HG03432 (cell line): ENCODE data around the gene FLRT2.

ENCODE experiments used
- ATAC-seq: cut with Tn5 transposase; IDR thresholded peaks from one replicate; pipeline ENCODE4 v1.9.1; 2021; ENCODE audit warnings: mild to moderate bottlenecking, moderate library complexity; ENCODE audit not compliant: unreplicated experiment

FLRT2 gene

GRCh38 chr14:85529803-85530574, at the start of gene FLRT2:
Gene FLRT2, plus strand, starts transcription at chr14:85530144. Its CDS starts 91,371 bp downstream, at chr14:85621515.
- no peak for ATAC-seq

GRCh38 chr14:85481471-85481870, 48.5 kb upstream of the FLRT2 start:
- ATAC-seq, result no peak

- no peak for ATAC-seq
Measured at GRCh38 chr14:85482552-85482951, 47.4 kb upstream of the FLRT2 start.

- no peak for ATAC-seq
Measured at GRCh38 chr14:85483037-85483436, 46.9 kb upstream of the FLRT2 start.

- no peak for ATAC-seq
Measured at GRCh38 chr14:85483652-85484051, 46.3 kb upstream of the FLRT2 start.

GRCh38 chr14:85487215-85487614, 42.7 kb upstream of the FLRT2 start:
- no peak for ATAC-seq

GRCh38 chr14:85501751-85502150, 28.2 kb upstream of the FLRT2 start:
- no peak for ATAC-seq

- no peak for ATAC-seq
Measured at GRCh38 chr14:85508863-85509262, 21.1 kb upstream of the FLRT2 start.

GRCh38 chr14:85512451-85512850, 17.5 kb upstream of the FLRT2 start:
- ATAC-seq, result no peak

GRCh38 chr14:85514487-85514886, 15.5 kb upstream of the FLRT2 start:
- ATAC-seq, result no peak

GRCh38 chr14:85516239-85517113, 13.5 kb upstream of the FLRT2 start:
- ATAC-seq, result no peak

GRCh38 chr14:85517114-85517688, 12.7 kb upstream of the FLRT2 start:
- no peak for ATAC-seq

GRCh38 chr14:85519661-85520305, 10.2 kb upstream of the FLRT2 start:
- no peak for ATAC-seq

- ATAC-seq, result no peak
Measured at GRCh38 chr14:85520581-85520980, 9.4 kb upstream of the FLRT2 start.

GRCh38 chr14:85523624-85524023, 6.3 kb upstream of the FLRT2 start:
- ATAC-seq, result no peak

GRCh38 chr14:85527006-85527405, 2.9 kb upstream of the FLRT2 start:
- ATAC-seq, result no peak

GRCh38 chr14:85527445-85528035, 2.4 kb upstream of the FLRT2 start:
- no peak for ATAC-seq

- ATAC-seq, result no peak
Measured at GRCh38 chr14:85528080-85528896, 1.7 kb upstream of the FLRT2 start.

- no peak for ATAC-seq
Measured at GRCh38 chr14:85528897-85529631, 880 bp upstream of the FLRT2 start.
